LNCaP clone FGC (cell line): ENCODE measurements around the gene ANKRD31.
"Not testable (repeated sequence)": the region's sequence is repeated elsewhere in the genome, so short reads cannot be mapped to it uniquely, and the experiment has no call there.

ENCODE experiments used
- DNase-seq: peaks from one replicate; pipeline ENCODE4 v3.0.0-alpha.2; 2011; ENCODE audit warnings: low read depth
- H3K4me3 ChIP-seq: 2 replicates; pipeline ENCODE4 v1.5.1; 2011; ENCODE audit warnings: mild to moderate bottlenecking, low read depth, low read length, control low read depth
- TF ChIP-seq, protein P1 (sequence below): IDR thresholded peaks from 2 replicates; pipeline ENCODE4 v1.5.1; 2012; ENCODE audit warnings: mild to moderate bottlenecking; ENCODE audit not compliant: control insufficient read depth, insufficient read depth; ENCODE audit errors: extremely low read depth

The ANKRD31 gene

DNA sequence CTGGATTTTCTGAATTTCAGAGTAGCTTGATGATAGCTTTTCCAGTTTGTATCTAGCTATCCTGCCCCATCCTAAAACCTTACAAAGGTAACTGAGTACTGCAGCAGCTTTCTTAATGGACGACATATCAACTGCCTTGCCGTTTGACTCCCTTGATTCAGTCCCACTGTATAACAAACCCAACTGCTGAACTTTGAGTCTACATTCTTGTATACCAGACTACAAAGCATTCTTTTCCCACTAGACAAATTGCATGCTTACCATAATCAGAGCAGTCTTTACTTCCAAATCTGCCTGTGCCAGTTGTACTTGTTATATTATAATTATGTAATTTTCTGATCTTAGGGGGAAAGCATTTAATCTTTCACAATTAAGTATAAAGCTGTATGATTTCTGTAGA, 47.3 kb downstream of the ANKRD31 start:
- TF ChIP-seq, protein P1, sequence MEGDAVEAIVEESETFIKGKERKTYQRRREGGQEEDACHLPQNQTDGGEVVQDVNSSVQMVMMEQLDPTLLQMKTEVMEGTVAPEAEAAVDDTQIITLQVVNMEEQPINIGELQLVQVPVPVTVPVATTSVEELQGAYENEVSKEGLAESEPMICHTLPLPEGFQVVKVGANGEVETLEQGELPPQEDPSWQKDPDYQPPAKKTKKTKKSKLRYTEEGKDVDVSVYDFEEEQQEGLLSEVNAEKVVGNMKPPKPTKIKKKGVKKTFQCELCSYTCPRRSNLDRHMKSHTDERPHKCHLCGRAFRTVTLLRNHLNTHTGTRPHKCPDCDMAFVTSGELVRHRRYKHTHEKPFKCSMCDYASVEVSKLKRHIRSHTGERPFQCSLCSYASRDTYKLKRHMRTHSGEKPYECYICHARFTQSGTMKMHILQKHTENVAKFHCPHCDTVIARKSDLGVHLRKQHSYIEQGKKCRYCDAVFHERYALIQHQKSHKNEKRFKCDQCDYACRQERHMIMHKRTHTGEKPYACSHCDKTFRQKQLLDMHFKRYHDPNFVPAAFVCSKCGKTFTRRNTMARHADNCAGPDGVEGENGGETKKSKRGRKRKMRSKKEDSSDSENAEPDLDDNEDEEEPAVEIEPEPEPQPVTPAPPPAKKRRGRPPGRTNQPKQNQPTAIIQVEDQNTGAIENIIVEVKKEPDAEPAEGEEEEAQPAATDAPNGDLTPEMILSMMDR: no peak
- no peak overlapping the region for H3K4me3 ChIP-seq
- no peak for DNase-seq

DNA sequence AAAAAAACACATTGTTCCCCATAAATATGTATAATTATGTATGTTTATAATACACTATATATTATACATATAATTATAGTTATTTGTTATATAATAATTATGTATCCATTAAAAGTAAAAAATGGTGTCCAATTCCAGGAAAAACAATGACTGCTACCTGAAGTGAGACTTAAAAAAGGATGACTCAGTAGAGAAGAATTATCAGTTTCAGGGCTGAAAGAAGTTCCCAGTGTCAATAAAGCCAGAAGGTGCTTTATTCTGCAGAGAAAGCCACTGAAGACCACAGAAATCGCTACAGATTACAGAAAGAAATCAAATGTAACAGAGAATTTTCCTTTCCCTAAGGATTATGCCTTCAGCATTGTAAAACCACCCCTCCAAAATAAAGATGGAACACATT, 50.9 kb downstream of the ANKRD31 start:
- no peak for DNase-seq
- TF ChIP-seq, protein P1: no peak
- H3K4me3 ChIP-seq: no peak overlapping the region

DNA sequence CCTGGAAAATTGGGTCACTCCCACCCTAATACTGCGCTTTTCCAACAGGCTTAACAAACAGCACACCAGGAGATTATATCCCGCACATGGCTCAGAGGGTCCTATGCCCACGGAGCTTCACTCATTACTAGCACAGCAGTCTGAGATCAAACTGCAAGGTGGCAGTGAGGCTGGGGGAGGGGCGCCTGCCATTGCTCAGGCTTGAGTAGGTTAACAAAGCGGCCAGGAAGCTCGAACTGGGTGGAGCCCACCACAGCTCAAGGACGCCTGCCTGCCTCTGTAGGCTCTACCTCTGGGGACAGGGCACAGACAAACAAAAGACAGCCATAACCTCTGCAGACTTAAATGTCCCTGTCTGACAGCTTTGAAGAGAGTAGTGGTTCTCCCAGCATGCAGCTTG, 60.7 kb downstream of the ANKRD31 start:
- H3K4me3 ChIP-seq, DNase-seq: not testable (repeated sequence)

DNA sequence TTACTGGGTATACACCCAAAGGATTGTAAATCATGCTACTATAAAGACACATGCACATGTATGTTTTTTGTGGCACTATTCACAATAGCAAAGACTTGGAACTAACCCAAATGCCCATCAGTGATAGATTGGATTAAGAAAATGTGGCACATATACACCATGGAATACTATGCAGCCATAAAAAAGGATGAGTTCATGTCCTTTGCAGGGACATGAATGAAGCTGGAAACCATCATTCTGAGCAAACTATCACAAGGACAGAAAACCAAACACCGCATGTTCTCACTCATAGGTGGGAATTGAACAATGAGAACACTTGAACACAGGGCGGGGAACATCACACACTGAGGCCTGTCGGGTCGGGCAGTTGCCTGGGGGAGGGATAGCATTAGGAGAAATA, 61.8 kb downstream of the ANKRD31 start:
- not testable (repeated sequence) for DNase-seq, H3K4me3 ChIP-seq

DNA sequence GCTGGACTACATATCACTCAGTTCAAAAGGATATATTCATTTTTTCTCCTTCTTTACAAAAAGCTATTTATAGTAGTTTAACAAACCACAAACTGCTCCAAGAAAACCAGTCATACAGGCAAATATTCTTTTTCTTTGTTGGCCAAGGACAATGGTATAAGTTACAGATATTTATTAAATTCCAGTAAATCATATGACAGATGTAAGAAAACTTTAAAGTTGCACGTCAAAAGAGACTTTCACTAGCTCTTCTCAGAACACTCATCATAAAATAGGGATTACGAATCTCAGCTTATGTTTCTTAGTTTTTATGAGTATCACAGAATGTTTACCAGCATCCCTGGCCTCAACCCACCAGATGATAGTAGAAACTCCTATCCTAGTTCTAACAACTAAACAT, 67.2 kb downstream of the ANKRD31 start:
- TF ChIP-seq, protein P1: no peak
- no peak for DNase-seq
- no peak overlapping the region for H3K4me3 ChIP-seq

DNA sequence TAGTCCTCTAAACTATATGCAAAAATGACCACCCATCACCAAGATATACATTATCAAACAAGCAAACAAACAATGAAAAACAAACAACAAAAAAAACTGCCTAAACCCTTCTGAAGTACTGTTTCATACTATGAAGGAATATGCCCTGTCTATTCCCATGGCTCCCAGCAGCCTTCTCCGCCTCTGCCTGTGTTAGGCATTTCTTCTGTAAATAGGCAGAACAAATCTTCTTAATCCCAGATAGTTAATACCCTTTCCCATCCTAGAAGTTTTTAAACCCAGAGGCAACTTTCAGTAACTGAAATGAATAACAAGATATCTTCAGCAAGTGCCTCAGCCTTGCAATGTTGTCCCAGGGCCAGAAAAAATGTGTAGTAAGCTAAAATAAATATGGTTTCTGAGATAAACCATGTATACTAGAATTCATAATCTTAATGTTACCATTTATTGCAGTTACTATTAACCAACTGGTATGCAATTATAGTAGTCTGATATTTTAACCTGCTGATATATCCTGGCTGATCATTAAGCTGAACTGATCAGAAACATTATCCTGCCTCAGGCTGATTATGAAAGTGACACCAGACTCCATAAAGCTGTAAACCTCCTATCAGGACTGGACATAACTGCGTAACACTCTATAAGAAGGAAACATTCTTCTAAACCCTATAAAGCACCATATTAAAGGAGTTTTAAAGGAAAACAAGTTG, 68.5 kb downstream of the ANKRD31 start:
- no peak overlapping the region for H3K4me3 ChIP-seq
- TF ChIP-seq, protein P1: no peak
- no peak for DNase-seq

DNA sequence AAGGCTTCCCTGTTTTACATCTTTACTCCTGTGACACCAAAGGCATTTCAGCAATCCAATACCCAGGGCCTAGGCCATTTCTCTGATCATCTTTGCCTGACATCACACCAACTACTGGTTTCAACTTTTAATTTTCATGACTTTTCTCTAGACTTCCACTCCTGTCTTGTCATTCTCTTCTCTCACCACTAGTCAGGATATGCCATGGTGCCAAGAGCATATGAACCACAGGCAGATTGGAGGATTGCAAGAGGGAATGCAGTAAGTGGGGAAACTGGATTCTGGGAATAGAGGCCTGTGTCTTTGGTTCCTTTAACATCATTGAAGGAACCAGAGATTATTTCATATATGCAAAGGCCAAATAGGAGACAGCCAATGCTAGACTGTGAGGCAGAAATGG, 69.3 kb downstream of the ANKRD31 start:
- DNase-seq: no peak
- no peak overlapping the region for H3K4me3 ChIP-seq
- TF ChIP-seq, protein P1: 0 out of 2 replicates have a peak, but pooled peaks have one; percentile 16

DNA sequence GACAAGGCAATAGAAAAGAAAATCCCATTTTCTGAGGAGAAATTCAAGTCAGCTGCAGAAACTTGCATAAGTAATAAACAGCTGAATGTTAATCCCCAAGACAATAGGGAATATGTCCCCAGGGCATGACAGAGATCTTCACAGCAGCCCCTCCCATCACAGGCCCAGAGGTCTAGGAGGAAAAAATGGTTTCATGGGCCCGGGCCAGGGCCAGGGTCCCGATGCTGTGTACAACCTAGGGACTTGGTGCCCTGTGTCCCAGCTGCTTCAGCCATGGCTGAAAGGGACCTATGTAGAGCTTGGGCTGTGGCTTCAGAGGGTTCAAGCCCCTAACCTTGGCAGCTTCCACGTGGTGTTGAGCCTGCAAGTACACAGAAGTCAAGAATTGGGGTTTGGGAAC, 75.2 kb downstream of the ANKRD31 start:
- not testable (repeated sequence) for DNase-seq, H3K4me3 ChIP-seq
